LNCaP clone FGC (cell line): ENCODE data around the gene LOXL3.
"Not testable (repeated sequence)": the region's sequence is repeated elsewhere in the genome, so short reads cannot be mapped to it uniquely, and the experiment has no call there.

Experiments
- DNase-seq: peaks from one replicate; pipeline ENCODE4 v3.0.0-alpha.2; 2011; ENCODE audit warnings: low read depth
- H3K4me3 ChIP-seq: 2 replicates; pipeline ENCODE4 v1.5.1; 2011; ENCODE audit warnings: mild to moderate bottlenecking, low read depth, low read length, control low read depth
- CTCF ChIP-seq: IDR thresholded peaks from 2 replicates; pipeline ENCODE4 v1.5.1; 2012; ENCODE audit warnings: mild to moderate bottlenecking; ENCODE audit not compliant: control insufficient read depth, insufficient read depth; ENCODE audit errors: extremely low read depth

The LOXL3 gene

GRCh38 chr2:74564222-74564621, 10.5 kb upstream of the LOXL3 start:
- H3K4me3 ChIP-seq: no peak overlapping the region
- no peak for DNase-seq
- TF ChIP-seq CTCF: no peak

GRCh38 chr2:74562126-74562775, 8.5 kb upstream of the LOXL3 start:
- H3K4me3 ChIP-seq: no peak overlapping the region
- TF ChIP-seq CTCF: no peak
- DNase-seq: no peak

- DNase-seq, H3K4me3 ChIP-seq: not testable (repeated sequence)
Observed at GRCh38 chr2:74561022-74561421, 7.3 kb upstream of the LOXL3 start.

- no peak overlapping the region for H3K4me3 ChIP-seq
- no peak for DNase-seq
- TF ChIP-seq CTCF: no peak
Observed at GRCh38 chr2:74560591-74560990, 6.8 kb upstream of the LOXL3 start.

- no peak for DNase-seq
- TF ChIP-seq CTCF: no peak
Observed at GRCh38 chr2:74559912-74560311, 6.2 kb upstream of the LOXL3 start.

GRCh38 chr2:74558284-74559230, 4.8 kb upstream of the LOXL3 start:
- TF ChIP-seq CTCF: no peak
- no peak for DNase-seq
- no peak overlapping the region for H3K4me3 ChIP-seq

More at GRCh38 chr2:74559912-74560311, 6.2 kb upstream of the LOXL3 start:
- no peak overlapping the region for H3K4me3 ChIP-seq

- no peak for TF ChIP-seq CTCF
- no peak for DNase-seq
- H3K4me3 ChIP-seq: no peak overlapping the region
Observed at GRCh38 chr2:74556831-74557370, 3.2 kb upstream of the LOXL3 start.
